Measurements from ENCODE around the gene ADIG. TPM values are rescaled to one million over a fixed set of nuclear protein-coding genes. Genes with fewer than 3 reads are reported as not detected.

Gene ADIG
- total and polyA plus RNA-seq, 2 of the 13 experiments (the other 11 are each of a cell fraction or from before 2014, with no cell fraction given), result 0.15 TPM; not detected in 1

DNA sequence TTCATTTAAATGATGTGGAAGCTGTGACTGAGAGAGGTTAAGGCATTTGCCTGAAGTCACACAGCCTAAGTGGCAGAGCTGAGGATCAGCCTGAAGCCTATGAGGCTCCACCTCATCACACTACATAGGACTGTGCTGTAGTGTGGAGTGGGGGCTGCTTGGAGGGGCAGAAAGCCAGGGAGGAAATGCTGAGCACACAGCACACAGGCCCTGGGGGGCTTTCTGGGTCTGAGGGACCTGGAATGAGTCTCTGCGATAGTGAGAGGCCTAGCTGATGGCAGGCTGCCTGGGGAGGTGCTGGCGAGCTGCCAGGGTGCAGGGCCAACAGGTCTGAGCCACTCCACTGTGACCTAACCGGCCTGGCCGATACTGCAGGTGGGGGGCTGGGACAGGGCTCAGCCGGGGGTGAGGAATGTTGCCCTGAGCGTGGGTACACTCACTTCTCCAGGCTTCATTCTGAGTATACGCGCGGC lies 18.4 kb downstream of the ADIG start (continued):
- TF ChIP-seq, protein P1, sequence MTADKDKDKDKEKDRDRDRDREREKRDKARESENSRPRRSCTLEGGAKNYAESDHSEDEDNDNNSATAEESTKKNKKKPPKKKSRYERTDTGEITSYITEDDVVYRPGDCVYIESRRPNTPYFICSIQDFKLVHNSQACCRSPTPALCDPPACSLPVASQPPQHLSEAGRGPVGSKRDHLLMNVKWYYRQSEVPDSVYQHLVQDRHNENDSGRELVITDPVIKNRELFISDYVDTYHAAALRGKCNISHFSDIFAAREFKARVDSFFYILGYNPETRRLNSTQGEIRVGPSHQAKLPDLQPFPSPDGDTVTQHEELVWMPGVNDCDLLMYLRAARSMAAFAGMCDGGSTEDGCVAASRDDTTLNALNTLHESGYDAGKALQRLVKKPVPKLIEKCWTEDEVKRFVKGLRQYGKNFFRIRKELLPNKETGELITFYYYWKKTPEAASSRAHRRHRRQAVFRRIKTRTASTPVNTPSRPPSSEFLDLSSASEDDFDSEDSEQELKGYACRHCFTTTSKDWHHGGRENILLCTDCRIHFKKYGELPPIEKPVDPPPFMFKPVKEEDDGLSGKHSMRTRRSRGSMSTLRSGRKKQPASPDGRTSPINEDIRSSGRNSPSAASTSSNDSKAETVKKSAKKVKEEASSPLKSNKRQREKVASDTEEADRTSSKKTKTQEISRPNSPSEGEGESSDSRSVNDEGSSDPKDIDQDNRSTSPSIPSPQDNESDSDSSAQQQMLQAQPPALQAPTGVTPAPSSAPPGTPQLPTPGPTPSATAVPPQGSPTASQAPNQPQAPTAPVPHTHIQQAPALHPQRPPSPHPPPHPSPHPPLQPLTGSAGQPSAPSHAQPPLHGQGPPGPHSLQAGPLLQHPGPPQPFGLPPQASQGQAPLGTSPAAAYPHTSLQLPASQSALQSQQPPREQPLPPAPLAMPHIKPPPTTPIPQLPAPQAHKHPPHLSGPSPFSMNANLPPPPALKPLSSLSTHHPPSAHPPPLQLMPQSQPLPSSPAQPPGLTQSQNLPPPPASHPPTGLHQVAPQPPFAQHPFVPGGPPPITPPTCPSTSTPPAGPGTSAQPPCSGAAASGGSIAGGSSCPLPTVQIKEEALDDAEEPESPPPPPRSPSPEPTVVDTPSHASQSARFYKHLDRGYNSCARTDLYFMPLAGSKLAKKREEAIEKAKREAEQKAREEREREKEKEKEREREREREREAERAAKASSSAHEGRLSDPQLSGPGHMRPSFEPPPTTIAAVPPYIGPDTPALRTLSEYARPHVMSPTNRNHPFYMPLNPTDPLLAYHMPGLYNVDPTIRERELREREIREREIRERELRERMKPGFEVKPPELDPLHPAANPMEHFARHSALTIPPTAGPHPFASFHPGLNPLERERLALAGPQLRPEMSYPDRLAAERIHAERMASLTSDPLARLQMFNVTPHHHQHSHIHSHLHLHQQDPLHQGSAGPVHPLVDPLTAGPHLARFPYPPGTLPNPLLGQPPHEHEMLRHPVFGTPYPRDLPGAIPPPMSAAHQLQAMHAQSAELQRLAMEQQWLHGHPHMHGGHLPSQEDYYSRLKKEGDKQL (CRISPR knock-in tag; IDR thresholded peaks at IDR 0.05; ENCODE audit: low read depth), result no peak
- TF ChIP-seq PITX1 (CRISPR knock-in tag; IDR thresholded peaks at IDR 0.05) (no peak), ZNF629 (CRISPR knock-in tag; conservative IDR thresholded peaks at IDR 0.05) (no peak), ZNF652 (CRISPR knock-in tag; IDR thresholded peaks at IDR 0.05; ENCODE audit: borderline replicate concordance, low read depth) (no peak), IRX3 (CRISPR knock-in tag; IDR thresholded peaks at IDR 0.05; ENCODE audit: borderline replicate concordance, low read depth) (no peak), ZNF563 (CRISPR knock-in tag; IDR thresholded peaks at IDR 0.05) (no peak), ZNF383 (CRISPR knock-in tag; IDR thresholded peaks at IDR 0.05; ENCODE audit: borderline replicate concordance) (no peak), ETV5 (CRISPR knock-in tag; IDR thresholded peaks at IDR 0.05; ENCODE audit: borderline replicate concordance) (0 out of 2 replicates have a peak, but pooled peaks have one; percentile 9), RNF2 (conservative IDR thresholded peaks at IDR 0.05; ENCODE audit: low read depth) (no peak), WIZ (CRISPR knock-in tag; IDR thresholded peaks at IDR 0.05) (no peak), SALL1 (CRISPR knock-in tag; IDR thresholded peaks at IDR 0.05) (peak; percentile 41; the same call in 1 of the 2 replicates), ZNF251 (CRISPR knock-in tag; IDR thresholded peaks at IDR 0.05) (no peak), ZNF788 (CRISPR knock-in tag; IDR thresholded peaks at IDR 0.05; ENCODE audit: borderline replicate concordance) (no peak; the same call in 1 of the 2 replicates), TSC22D2 (CRISPR knock-in tag; IDR thresholded peaks at IDR 0.05; ENCODE audit: borderline replicate concordance) (no peak), ZFX (CRISPR knock-in tag; IDR thresholded peaks at IDR 0.05; ENCODE audit: low read depth) (peak; percentile 68; the same call in 1 of the 2 replicates), ZNF530 (CRISPR knock-in tag; IDR thresholded peaks at IDR 0.05; ENCODE audit: low read depth) (no peak), JARID2 (CRISPR knock-in tag; IDR thresholded peaks at IDR 0.05; ENCODE audit: insufficient replicate concordance) (no peak), PCBP1 (IDR thresholded peaks at IDR 0.05; ENCODE audit: borderline replicate concordance, low read depth, low read length) (no peak), SAFB2 (CRISPR knock-in tag; IDR thresholded peaks at IDR 0.05; ENCODE audit: borderline replicate concordance, low read depth) (no peak), ZNF773 (CRISPR knock-in tag; IDR thresholded peaks at IDR 0.05; ENCODE audit: borderline replicate concordance) (no peak)
- TF ChIP-seq, protein P2, sequence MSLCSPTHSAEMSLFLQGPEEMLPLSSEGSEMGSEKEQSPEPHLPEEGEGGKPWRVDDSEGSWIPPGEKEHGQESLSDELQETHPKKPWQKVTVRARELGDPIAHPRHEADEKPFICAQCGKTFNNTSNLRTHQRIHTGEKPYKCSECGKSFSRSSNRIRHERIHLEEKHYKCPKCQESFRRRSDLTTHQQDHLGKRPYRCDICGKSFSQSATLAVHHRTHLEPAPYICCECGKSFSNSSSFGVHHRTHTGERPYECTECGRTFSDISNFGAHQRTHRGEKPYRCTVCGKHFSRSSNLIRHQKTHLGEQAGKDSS (CRISPR knock-in tag; IDR thresholded peaks at IDR 0.05; ENCODE audit: borderline replicate concordance, low read depth), result no peak
- TF ChIP-seq, protein P3, sequence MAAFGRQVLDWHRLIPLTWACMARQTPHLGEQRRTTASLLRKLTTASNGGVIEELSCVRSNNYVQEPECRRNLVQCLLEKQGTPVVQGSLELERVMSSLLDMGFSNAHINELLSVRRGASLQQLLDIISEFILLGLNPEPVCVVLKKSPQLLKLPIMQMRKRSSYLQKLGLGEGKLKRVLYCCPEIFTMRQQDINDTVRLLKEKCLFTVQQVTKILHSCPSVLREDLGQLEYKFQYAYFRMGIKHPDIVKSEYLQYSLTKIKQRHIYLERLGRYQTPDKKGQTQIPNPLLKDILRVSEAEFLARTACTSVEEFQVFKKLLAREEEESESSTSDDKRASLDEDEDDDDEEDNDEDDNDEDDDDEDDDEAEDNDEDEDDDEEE (CRISPR knock-in tag; IDR thresholded peaks at IDR 0.05), result no peak
- TF ChIP-seq, protein P4, sequence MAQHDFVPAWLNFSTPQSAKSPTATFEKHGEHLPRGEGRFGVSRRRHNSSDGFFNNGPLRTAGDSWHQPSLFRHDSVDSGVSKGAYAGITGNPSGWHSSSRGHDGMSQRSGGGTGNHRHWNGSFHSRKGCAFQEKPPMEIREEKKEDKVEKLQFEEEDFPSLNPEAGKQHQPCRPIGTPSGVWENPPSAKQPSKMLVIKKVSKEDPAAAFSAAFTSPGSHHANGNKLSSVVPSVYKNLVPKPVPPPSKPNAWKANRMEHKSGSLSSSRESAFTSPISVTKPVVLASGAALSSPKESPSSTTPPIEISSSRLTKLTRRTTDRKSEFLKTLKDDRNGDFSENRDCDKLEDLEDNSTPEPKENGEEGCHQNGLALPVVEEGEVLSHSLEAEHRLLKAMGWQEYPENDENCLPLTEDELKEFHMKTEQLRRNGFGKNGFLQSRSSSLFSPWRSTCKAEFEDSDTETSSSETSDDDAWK (CRISPR knock-in tag; IDR thresholded peaks at IDR 0.05), result no peak

Data from HepG2 (cell line).